Hematopoietic multipotent progenitor cell treated with erythropoietin and hydrocortisone succinate and interleukin-3 and kit ligand, for 8 days (in vitro differentiated cells): ENCODE data around the gene ADM.
"Not testable (repeated sequence)": the region's sequence is repeated elsewhere in the genome, so short reads cannot be mapped to it uniquely, and the experiment has no call there.

Source experiments
- DNase-seq: peaks from one replicate; pipeline ENCODE4 v3.0.0-alpha.2; 2015

Gene ADM, protein sequence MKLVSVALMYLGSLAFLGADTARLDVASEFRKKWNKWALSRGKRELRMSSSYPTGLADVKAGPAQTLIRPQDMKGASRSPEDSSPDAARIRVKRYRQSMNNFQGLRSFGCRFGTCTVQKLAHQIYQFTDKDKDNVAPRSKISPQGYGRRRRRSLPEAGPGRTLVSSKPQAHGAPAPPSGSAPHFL

DNA sequence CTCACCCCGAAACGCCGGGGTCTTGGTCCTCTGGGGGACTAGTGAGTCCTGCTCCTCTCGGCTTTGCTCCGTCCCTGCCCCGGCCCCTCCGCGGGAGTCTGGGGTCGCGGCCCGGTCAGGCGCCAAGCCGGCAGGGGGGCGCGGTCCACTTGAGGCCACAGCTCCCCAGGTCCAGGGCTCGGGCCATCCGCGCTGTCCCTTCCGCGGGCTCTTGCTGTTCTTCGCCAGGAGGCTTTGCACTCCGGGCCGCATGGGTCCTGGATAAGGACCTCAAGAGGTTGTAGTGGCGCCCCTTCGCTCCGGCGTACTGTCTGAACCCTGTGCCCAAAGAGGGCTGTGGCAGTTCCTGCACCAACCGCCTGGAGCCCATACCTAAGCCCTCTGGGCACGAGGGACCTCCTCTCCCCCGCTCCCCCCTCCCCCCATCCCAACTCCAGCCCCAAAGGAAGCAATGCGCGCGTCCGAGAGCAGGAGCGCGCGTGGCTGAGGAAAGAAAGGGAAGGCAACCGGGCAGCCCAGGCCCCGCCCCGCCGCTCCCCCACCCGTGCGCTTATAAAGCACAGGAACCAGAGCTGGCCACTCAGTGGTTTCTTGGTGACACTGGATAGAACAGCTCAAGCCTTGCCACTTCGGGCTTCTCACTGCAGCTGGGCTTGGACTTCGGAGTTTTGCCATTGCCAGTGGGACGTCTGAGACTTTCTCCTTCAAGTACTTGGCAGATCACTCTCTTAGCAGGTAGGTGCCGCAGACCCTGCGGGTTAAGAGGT, at the start of gene ADM:
ADM (plus strand) TSS at position 579 of the 767 bp plus-strand sequence. CDS start 628 bp downstream, outside the sequence.
- peak; percentile 30 for DNase-seq

DNA sequence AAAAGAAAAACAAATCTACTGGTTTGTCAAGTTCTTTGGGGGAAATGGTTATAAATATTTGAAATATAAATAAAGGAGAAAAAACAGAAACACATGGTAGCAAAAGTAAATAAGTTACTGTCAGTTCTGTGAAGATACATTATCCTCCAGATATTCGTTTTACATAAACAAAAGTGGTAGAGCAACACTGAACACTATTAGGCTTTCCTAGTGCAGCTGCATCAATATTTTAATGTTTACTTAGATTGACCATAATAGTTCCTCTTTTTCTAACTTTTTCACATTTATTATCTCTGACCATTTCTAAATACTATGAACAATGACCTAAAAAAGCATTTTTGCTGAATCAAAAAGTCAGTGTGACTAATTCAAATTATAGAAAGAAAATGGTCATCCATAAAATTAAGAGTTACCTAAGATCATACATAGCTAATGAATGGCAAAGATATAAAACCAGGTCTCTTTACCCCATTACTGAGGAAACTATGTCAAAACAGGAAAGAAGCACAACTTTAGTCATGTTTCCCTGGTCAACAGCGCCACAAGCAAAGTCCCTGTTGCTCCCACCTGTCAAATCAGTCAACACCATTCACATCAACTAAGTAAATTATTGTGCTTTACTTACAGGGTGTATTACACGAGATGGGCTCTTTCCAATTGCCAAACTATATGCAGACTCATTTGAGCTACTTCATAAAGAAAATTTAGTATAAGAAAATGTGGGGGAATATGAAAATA, 49.3 kb upstream of the ADM start:
- no peak for DNase-seq

DNA sequence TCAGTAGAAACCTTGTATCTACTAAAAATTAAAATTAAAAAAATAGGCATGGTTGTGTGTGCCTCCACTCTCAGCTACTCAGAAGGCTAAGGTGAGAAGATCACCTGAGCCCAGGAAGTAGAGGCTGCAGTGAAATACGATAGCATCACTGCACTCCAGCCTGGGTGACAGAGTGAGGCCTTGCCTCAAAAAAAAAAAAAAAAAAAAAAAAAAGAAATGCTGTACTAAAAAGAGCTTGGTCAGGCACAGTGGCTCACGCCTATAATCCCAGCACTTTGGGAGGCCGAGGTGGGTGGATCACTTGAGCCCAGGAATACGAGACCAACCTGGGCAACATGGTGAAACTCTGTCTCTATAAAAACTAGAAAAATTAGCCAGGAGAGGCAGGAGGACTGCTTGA, 47.4 kb upstream of the ADM start:
- DNase-seq, result no peak

DNA sequence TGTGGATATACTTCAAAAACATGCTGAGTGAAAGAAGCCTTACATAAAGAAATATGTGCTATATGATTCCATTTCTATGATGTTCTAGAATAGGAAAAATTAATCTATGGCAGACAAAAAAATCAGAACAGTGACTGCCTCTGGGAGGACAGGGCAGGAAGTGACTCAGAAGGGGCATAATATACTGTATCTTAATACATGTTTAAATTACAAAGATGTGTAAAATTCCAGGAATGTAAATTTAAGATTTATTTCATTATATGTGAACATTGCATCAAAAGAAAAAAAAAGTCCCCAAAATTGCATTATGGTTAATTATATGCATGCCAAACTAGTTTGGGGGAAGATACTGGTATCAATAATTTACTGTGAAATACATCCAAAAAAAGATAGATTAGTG, 43.1 kb upstream of the ADM start:
- no peak for DNase-seq

DNA sequence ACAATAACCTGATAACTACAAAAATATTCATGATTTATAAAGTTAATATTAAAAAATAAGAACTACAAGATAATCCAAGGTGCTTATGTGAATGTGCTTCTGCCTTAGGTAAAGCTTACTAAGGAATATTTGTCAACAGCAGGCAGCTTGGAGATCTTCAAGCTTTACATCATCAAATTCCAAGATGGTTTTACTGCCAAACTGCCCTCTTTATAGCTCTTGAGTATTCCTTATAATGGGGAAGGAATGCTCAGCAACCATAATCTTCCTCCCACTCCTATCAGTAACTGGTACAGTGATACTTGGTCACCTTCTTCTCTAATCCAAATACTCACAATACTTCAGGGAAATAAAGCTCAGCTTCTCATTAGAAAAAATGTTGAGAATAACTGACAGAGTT, 40.9 kb upstream of the ADM start:
- no peak for DNase-seq

DNA sequence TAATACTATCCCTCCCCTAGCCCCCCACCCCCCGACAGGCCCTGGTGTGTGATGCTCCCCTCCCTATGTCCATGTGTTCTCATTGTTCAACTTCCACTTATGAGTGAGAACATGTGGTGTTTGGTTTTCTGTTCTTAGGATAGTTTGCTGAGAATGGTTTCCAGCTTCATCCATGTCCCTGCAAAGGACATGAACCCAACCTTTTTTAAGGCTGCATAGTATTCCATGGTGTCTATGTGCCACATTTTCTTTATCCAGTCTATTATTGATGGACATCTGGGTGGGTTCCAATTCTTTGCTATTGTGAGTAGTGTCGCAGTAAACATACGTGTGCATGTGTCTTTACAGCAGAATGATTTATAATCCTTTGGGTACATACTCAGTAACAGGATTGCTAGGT, 40.2 kb upstream of the ADM start:
- DNase-seq, result not testable (repeated sequence)

DNA sequence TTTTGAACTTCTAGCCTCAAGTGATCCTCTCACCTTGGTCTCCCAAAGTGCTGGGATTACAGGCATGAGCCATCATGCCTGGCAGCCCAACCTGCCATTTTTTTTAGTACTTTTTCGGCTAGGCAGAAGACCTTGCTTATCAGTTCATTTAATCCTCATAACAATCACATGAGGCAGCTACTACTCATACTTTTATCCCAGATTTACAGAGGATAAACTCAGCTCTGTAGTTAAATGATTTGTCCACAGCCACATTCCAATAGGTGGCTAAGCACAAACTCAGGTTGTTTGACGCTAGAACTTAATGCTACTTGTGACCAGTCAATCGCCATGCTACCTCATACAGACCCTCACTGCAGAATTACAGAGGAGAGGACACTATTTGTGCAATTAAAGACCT, 38.9 kb upstream of the ADM start:
- DNase-seq, result no peak

DNA sequence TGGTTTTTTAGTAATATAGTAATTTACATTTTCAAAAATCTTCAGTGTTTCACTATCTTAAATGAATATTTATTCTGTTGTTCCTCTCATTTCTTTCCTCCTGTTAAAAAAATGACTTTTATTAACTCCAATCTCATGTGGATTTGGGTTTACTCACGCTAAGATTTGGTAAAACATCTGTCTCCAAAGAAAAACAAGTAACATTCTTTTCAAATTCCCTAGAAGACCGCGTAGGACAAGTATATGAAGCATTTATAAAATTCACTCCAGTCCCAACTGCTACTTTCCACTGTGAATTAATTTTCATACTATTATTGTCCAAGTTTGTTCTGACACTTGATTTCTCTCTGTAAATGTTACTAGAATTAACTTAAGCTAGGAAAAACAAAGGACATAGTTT, 37.1 kb upstream of the ADM start:
- DNase-seq, result no peak

DNA sequence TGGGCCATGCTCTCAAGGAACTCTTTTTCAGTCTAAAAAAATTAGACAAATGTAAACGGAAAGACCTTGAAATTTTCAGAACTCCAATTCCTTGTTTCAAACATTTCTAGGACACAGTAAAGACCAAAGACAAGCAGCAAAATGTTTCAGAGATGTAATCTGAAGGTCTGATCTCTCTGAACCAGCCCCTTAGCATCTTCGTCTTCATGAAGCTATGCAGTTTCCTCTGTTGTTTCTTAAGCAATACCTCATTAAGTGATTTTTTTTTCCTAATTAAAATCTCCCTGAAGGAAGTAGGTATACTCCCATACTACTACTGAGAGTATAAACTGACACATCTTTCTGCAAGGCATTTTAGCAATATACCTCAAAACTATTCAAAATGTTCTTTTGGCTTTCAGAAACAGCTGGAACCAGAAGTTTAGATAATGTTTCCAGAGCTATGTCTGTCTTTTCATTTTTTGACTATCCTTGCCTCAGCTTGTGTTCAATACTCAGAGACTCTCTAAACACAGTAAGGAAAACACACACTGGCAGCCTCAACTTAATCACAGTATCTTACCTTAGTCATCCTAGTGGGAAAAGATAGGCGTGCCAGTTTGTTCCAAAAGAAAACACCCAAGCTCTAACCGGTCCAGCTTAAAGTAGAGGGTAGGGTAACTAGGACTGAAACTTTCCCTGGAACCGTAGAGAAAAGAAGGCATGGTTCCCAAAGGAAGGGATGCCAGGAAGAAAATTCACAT, 36.0 kb upstream of the ADM start:
- no peak for DNase-seq

DNA sequence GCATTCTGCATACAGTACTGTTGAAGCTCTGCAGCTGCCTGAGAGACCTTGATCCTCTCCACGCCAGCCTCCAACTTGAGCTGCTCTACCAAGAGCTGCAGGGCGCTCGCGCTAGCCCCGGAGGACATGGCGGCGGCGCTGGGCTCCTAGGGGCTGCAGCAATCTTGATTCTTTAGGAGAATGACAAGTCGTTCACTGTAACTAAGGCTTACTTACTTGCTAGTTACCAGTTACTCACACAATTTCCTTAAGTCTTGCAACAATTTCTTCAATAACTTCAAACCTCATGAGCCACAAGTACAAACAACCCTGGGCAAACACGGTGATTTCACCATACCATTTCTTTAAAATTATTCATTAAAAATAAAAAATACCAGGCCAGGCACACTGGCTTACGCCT, 32.7 kb upstream of the ADM start:
- no peak for DNase-seq

DNA sequence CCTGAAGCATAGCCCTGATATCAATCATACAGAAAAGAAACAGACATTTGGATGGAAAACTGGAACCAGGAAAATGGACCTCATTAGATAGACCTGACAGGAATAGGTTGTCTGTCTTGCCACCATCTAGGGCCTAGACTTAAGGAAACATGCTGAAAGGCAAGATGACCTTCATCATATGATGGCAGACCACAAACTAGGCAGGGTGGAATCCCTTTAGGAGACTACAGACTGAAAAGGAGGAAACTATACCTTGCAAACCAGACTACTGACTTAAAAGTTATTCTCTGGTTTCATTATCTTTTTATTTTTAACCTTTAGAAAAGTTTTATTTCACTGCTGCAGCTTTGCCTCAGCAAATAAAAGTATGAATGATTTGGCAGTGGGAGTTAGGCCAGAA, 31.1 kb upstream of the ADM start:
- DNase-seq, result no peak

DNA sequence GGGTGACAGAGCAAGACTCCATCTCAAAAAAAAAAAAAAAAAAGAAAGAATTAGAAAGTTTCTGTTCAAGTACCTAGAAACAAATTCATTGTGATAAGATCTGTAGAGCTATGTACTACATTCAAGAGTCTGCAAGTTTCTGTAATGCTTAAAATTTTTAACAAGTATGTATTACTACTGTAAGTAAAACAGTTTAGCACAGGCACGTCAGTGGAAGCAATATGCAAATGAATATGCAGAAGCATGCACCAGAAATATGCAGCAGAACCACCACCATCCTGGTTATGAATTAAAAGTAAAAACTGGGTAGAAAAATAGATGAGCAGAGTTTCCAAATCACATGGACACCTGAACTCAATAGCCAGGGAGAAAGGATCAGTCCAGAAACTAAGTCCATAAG, 30.1 kb upstream of the ADM start:
- no peak for DNase-seq

DNA sequence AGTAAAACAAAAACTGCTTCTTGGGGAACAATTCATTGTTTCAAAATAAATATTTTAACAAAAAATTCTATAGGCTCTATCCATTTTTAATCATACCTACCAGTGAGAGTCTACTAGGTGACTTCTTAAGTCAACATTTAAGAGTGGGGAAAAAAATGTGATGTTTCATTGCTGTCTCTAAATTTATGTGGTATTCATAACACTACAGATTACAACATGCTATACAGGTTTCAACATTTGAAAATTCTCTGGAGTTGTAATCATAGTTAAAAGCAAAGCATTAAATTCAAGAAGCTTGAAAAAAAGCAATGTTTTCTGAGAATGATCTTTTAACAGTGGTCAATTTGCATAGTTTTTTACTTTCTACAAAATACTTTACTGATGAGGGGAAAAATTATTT, 29.2 kb upstream of the ADM start:
- no peak for DNase-seq

DNA sequence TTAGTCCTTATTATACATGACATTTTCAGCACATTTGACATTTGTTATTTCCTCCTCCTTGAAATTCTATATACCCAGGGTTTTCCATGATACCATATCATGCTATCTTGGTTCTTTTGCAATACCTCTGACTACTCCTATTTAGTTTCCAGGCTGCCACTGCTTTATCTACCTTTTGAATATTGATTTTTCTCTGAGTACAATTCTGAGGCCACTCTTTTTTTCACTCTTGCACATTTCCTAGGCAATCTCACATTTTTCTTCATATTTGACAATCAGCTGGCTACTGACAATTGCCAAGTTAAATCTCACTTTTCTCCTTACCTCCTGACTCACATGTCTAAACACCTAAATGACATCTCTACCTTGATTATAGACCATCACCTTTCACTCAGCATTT, 22.8 kb upstream of the ADM start:
- DNase-seq, result no peak

DNA sequence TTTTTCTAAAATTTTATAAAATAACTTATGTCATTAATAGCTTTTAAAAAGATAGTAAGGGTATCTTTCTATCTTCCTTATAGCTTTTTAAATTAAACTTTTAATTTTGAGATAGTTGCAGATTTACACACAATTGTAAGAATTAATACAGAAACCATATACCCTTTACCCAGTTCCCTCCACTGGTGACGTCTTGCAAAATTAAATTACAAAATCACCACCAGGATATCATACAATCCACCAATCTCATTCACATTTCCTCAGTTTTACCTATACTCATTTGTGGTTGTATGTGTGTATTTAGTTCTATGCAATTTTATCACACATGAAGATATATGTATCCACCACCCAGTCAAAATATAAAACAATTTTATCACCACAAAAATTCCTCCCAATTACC, 20.9 kb upstream of the ADM start:
- DNase-seq, result no peak

DNA sequence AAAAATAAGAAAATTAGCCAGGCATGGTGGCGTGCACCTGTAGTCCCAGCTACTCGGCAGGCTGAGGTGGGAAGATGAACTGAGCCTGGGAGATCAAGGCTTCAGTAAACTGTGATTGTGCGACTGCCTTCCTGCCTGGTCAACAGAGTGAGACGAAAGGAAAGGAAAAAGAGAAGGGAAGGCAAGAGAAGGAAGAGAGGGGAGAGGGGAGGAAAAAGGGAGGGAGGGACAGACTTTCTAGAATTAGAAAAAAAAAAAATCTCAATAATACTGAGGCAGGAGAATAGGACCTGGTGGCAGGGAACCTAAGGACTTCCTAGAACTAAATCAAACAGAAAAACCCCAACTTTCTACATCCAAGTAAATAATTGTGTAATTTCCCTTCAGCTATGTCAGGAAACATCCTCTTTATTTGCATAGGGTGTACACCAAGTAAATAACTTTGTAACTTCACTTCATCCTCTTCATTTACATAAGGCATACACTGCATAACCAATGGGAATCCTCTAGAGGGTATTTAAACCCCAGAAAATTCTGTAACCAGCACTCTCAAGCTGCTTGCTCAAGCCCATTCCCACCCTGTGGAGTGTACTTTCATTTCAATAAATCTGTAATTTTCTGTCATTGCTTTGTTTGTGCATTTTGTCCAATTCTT, 19.6 kb upstream of the ADM start:
- no peak for DNase-seq

DNA sequence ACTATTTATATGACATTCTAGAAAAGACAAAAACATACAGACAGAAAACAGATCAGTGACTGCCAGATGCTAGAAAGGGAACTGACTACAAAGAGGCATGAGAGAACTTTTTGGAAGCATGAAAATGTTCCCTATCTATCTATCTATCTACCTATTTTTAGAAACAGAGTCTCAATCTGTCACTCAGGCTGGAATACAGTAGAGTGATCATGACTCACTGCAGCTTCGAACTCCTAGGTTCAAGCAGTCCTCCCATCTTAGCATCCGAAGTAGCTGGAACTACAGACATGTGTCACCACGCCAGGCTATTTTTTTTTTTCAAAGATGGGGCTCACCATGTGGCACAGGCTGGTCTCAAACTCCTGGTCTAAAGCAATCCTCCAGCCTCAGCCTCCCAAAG, 17.7 kb upstream of the ADM start:
- no peak for DNase-seq

DNA sequence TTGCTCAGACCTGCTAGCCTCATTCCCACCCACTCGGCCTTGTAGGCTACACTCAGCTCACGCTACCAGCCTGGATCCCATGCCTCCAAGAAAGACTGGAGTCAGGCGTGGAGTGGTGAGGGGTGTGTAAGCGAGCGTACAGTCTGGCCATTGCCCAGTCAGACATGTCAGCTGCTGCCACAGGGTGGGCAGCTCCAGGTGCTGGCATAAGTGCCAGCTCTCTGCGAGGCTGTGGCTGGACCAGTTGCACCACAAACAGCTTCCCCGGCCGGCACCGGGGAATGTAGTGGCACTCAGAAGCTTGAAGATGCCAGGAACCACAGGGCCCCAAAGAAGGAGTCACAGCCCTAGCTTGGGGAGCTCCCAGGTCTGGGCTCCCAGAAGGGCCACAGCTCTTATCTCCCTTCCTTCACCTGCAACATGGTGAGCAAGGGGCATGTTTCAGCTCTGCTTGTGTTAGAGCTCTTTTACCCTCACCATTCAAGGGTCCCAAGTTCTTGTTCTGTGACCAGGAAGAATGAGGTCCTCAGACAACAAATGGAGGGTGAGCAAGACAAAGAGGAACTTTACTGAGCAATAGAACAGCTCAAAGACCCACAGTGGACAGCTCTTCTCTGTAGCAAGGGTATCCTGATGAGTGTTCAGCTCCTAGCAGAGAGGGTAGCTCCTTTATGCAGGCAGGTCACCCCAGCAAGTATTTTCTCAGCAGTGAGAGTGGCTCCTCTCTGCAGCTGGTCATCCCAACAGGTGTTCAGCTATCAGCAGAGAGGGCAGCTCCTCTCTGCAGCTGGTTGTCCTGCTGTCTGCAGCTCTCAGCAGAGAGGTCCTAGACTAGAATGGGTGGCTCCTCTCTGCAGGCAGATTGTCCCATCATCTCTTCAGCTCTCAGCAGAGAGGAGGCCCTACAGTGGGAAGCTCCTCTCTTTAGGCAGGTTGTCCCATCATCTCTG, 16.8 kb upstream of the ADM start:
- DNase-seq, result no peak

DNA sequence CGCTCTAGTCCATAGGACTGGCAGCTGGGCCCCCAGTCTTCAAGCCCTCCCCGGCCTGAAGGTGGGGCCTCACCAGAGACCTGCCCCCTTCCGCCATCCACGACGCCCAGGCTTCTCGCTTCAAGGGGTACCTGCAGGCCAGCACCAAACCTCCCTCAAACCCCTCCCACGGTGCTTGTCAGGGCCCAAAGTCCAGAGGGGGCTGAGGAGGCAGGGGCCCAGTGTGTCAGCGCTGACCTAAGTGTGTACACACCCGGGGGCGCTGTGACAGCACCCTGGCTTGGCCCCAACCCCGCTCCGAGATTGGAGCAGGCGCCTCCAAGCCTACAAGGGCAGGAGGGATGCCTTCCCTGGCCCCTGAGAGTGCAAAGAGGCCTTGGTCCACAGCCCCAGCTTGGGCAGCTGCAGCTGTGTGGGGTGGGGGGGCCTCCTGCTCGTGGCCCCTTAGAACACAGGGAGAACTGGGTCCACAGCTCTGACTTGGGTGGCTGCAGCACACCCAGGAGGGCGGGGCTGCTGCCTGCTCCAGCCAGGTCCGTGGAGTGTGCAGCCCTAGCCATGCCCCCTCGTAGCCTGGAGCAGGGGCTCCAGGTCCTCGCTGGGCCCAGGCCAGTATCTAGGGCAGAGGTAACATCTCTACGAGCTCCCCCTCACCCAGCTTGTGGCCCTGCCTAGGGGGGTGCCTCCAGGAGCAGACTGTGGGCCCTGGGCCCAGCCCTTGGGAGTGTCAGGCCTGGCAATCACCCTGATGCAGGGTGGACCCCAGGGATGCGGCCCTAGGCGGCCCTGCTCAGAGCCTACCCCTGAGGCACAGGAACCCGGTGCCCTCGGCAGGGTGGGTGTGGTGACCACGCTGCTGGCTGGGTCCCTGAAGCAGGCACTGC, 15.8 kb upstream of the ADM start:
- no peak for DNase-seq

DNA sequence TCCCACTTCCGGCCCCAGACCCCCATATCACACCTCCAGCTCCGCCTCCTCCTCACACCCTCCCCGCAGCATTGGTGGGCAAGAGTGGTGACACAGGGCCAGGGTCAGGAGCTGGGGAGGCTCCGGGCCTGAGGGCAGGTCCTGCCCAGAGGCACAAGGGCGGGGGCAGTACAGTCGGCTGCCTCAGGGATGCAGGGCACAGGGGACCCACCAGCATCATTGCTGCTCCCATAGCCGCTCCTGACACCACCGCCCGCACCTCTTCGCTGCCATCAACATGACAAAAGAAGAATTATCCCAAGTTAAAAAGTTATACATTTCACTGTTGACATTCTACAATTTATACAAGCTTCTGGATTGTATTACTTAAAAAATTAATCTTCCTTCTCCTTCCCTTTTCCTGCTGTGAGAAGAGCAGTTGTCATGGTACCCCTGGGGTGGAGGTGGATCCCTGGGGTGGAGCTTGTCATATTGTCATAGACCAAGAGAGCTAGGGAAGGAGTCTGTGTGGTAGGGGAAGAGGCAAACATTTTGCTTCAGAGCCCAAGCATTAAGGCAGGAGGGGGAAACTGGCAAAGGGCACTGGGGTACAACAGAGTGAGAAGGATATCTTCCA, 15.0 kb upstream of the ADM start:
- no peak for DNase-seq
